B cell (primary cell): Measurements from ENCODE around the gene TMEM151A. TPM values are rescaled to one million over a fixed set of nuclear protein-coding genes. Genes with fewer than 3 reads are reported as not detected.
A peak's percentile ranks its signal among the peaks of the same experiment; 100 is the strongest.

ENCODE experiments used
- ATAC-seq: fragments of 200-7000 bp; cut with Tn5 transposase; one replicate; pipeline ENCODE4 v1.10.0; 2021; ENCODE audit warnings: low read depth, mild to moderate bottlenecking, moderate number of reproducible peaks, moderate library complexity
- CTCF ChIA-PET: fragments of 350-600 bp; sonication (Branson Sonifier 250); formaldehyde crosslinking; loops from one replicate; lab custom pipeline; 2021; ENCODE audit warnings: antibody characterized with exemption, inconsistent platforms; lab: Charles Lee
- POLR2A ChIA-PET: fragments of 350-600 bp; sonication (Branson Sonifier 250); formaldehyde crosslinking; loops from one replicate; lab custom pipeline; 2021; ENCODE audit warnings: antibody characterized with exemption; lab: Charles Lee
- DNase-seq: peaks from one replicate; pipeline ENCODE4 v3.0.0; 2013
- H2AFZ ChIP-seq: 2 replicates; pipeline ENCODE4 v1.6.1; 2012; ENCODE audit warnings: mild to moderate bottlenecking, low read depth, low read length; ENCODE audit not compliant: insufficient read depth, poor library complexity, severe bottlenecking
- H3K27ac ChIP-seq, 2 donors: 1 replicate in 1 of 2; 2 replicates in 1 of 2; pipeline ENCODE4 v1.5.1; 2012 to 2013; ENCODE audit warnings: low read length in 2 of 2, mild to moderate bottlenecking in 2 of 2, moderate library complexity in 1 of 2
- H3K27me3 ChIP-seq, 4 experiments: fragments of 200-600 bp in 1 of 4; sonication (generic) in 1 of 4; replicated peaks in 1 of 4; 1 replicate in 2 of 4; 2 replicates in 2 of 4; pipeline versions ENCODE4 v1.6.1 to v1.7.0; 2013 to 2016; ENCODE audit warnings: low read length in 3 of 4, mild to moderate bottlenecking in 2 of 4, mixed read lengths in 1 of 4, moderate library complexity in 1 of 4; ENCODE audit not compliant: insufficient read depth in 4 of 4, control insufficient read depth in 3 of 4; ENCODE audit errors: control extremely low read depth in 1 of 4
- H3K36me3 ChIP-seq, 2 experiments: replicated peaks in 1 of 2; 1 replicate in 1 of 2; 2 replicates in 1 of 2; pipeline versions ENCODE4 v1.6.1 to v1.7.1; 2013; ENCODE audit warnings: low read length in 1 of 2; ENCODE audit not compliant: insufficient read depth in 2 of 2, control insufficient read depth in 1 of 2; ENCODE audit errors: control extremely low read depth in 1 of 2, extremely low read depth in 1 of 2
- H3K4me1 ChIP-seq, 2 donors: fragments of 200-600 bp in 1 of 2; sonication (generic) in 1 of 2; 1 replicate in 1 of 2; 2 replicates in 1 of 2; pipeline versions ENCODE4 v1.5.1 to v1.6.1; 2013 to 2017; ENCODE audit warnings: low read length in 2 of 2; ENCODE audit not compliant: control insufficient read depth in 2 of 2, insufficient read depth in 2 of 2
- H3K4me2 ChIP-seq: replicated peaks from 2 replicates; pipeline ENCODE3; 2012; ENCODE audit warnings: mild to moderate bottlenecking, low read depth, low read length; ENCODE audit not compliant: poor library complexity, severe bottlenecking
- H3K4me3 ChIP-seq, 5 experiments: fragments of 200-600 bp in 1 of 5; sonication (generic) in 1 of 5; 1 replicate in 3 of 5; 2 replicates in 2 of 5; pipeline versions ENCODE4 v1.5.1 to v1.7.0; 2011 to 2016; ENCODE audit warnings: low read length in 4 of 5, mild to moderate bottlenecking in 4 of 5, low read depth in 2 of 5, control low read depth in 1 of 5, moderate library complexity in 1 of 5; ENCODE audit not compliant: insufficient read depth in 1 of 5; ENCODE audit errors: control extremely low read depth in 1 of 5, extremely low read depth in 1 of 5
- H3K79me2 ChIP-seq: fragments of 200-600 bp; sonication (generic); one replicate; pipeline ENCODE4 v1.6.0; 2016; ENCODE audit warnings: low read length; ENCODE audit not compliant: control insufficient read depth, insufficient read depth
- H3K9ac ChIP-seq: fragments of 200-600 bp; sonication (generic); 2 replicates; pipeline ENCODE4 v1.6.1; 2017; ENCODE audit warnings: mild to moderate bottlenecking, low read length, moderate library complexity
- H3K9me3 ChIP-seq, 3 donors: one replicate each; pipeline versions ENCODE4 v1.6.1 to v1.7.1; 2013; ENCODE audit warnings: low read length in 2 of 3; ENCODE audit not compliant: control insufficient read depth in 2 of 3, insufficient read depth in 1 of 3; ENCODE audit errors: control extremely low read depth in 1 of 3
- H4K20me1 ChIP-seq: 2 replicates; pipeline ENCODE4 v1.6.0; 2012; ENCODE audit warnings: mild to moderate bottlenecking, low read length; ENCODE audit not compliant: insufficient read depth, control insufficient read depth, poor library complexity, severe bottlenecking
- H3K27ac Mint-ChIP-seq: one replicate; pipeline ENCODE4 v1.8.0; 2021; ENCODE audit warnings: mixed read lengths
- H3K27me3 Mint-ChIP-seq: one replicate; pipeline ENCODE4 v1.8.0; 2021; ENCODE audit warnings: mixed read lengths
- H3K4me1 Mint-ChIP-seq: one replicate; pipeline ENCODE4 v1.8.0; 2021; ENCODE audit warnings: mixed read lengths
- H3K4me3 Mint-ChIP-seq: one replicate; pipeline ENCODE4 v1.8.0; 2021; ENCODE audit warnings: mixed read lengths
- H3K9me3 Mint-ChIP-seq: one replicate; pipeline ENCODE4 v1.8.0; 2022; ENCODE audit warnings: mixed read lengths; ENCODE audit not compliant: insufficient read depth
- EZH2 ChIP-seq: IDR thresholded peaks from 2 replicates; pipeline ENCODE4 v1.6.1; 2012; ENCODE audit warnings: borderline replicate concordance, low read depth, mild to moderate bottlenecking, moderate library complexity, low read length; ENCODE audit not compliant: insufficient read depth, poor library complexity, severe bottlenecking
- WGBS: methylation state at CpG from one replicate; pipeline ENCODE4 v1.1.5; 2013; ENCODE audit warnings: missing lambda C conversion rate; ENCODE audit not compliant: insufficient coverage; 5-methylcytosine and 5-hydroxymethylcytosine counted together
- intact Hi-C: fragments of 100-400 bp; cut with micrococcal nuclease; formaldehyde crosslinking; loops from one replicate; pipeline ENCODE4 v1.10.0; 2022
- polyA plus RNA-seq: library from polyadenylated mRNA; depleted of rRNA; stranded (reverse); fragments of >200 nt; gene quantifications from 2 replicates; pipeline ENCODE4 v1.2.3, GENCODE V29; 2012
- total RNA-seq, 2 donors: library from RNA; stranded (reverse); fragments of 120-200 nt in 1 of 2; gene quantifications; 1 replicate in 1 of 2; 2 replicates in 1 of 2; pipeline versions ENCODE4 v1.2.3 to v1.2.4, GENCODE V29; 2013 to 2022
- TF ChIP-seq, protein P1 (sequence below): fragments of 200-600 bp; IDR thresholded peaks from one replicate; pipeline ENCODE4 v1.8.0; 2022; ENCODE audit warnings: antibody characterized with exemption, mild to moderate bottlenecking

The TMEM151A gene
- total and polyA plus RNA-seq, 2 donors (not counting 1 experiment from before 2014, with no cell fraction given): 0.17 to 1.1 TPM

DNA sequence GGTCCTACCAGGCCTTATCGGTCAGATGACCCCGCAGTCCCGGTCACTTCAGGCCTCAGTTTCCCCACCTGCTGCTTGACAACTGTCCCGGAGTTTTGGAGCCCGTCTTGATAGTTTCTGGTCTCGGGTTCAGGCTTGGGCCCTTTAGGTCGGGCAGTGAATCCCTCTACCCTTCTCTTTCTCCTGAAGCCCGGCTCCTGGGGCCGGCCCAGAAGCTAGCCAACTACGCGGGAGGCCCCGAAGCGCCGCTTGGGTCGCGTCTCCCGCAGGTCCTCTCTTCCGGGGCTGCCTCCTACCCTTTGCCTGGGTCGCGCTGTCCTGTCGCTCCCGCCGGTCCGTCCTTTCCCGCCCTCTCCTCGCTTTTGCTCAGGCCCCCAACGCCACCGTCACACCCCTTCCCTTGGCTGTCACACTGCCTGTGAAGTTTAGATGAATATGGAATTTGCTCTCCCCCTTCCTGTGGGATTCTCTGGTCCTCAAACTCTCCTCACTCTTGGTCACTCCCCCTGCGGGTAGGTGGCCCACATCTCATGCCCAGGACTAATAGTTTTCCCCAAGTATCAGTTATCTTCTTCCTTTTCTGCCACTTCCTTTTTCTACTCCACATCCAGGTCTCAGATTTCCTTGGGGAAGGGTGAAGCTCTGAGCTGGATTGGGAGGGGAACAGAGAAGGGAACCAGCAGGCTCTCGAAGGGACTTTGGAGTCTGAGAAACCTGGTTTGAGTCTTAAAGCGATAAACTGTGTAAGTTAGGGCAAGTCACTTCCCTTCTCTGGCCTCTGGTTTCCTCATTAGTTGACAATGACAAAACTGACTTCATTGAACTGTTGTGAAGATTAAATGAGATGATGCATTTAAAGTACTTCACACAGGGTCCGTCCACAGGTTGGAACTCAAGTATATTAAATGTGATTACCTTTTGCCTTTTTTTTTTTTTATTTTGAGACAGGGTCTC lies 22.5 kb upstream of the TMEM151A start:
- DNase-seq (peak; percentile 55), ATAC-seq (no peak)
- peak overlapping the region; percentile 99 for H3K4me2 ChIP-seq
- H3K27me3 ChIP-seq: no peaks in the 10 kb centered on the region
- no peak for TF ChIP-seq EZH2
- TF ChIP-seq, protein P1, sequence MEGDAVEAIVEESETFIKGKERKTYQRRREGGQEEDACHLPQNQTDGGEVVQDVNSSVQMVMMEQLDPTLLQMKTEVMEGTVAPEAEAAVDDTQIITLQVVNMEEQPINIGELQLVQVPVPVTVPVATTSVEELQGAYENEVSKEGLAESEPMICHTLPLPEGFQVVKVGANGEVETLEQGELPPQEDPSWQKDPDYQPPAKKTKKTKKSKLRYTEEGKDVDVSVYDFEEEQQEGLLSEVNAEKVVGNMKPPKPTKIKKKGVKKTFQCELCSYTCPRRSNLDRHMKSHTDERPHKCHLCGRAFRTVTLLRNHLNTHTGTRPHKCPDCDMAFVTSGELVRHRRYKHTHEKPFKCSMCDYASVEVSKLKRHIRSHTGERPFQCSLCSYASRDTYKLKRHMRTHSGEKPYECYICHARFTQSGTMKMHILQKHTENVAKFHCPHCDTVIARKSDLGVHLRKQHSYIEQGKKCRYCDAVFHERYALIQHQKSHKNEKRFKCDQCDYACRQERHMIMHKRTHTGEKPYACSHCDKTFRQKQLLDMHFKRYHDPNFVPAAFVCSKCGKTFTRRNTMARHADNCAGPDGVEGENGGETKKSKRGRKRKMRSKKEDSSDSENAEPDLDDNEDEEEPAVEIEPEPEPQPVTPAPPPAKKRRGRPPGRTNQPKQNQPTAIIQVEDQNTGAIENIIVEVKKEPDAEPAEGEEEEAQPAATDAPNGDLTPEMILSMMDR: peak; percentile 22
- H3K4me1 ChIP-seq: peaks cover 14 to 27% of the 10 kb centered on the region in 2 donors
- peak overlapping the region; percentile 95 for H3K4me3 Mint-ChIP-seq
- H3K79me2 ChIP-seq: peaks cover 41% of the 10 kb centered on the region
- peak overlapping the region; percentile 81 to 100 (median 98) for H3K4me3 ChIP-seq
- H3K9me3 Mint-ChIP-seq: no peaks in the 10 kb centered on the region
- H3K9ac ChIP-seq: peak overlapping the region; percentile 94
- H3K27me3 Mint-ChIP-seq: no peaks in the 10 kb centered on the region
- H3K27ac ChIP-seq: peak overlapping the region; percentile 81 to 97
- under 1% methylated on average over 19 of the region's 32 CpGs for WGBS
- ChIA-PET POLR2A (interaction anchor here (0.6 to 1.7 kb wide), 5 partner anchors 8 to 381 kb away, joined by 4 to 6 read pairs (median 5); no protein-coding TSS in a partner anchor), CTCF (interaction anchor here (0.7 to 4.7 kb wide), 3 partner anchors 12 to 42 kb away, joined by 3 to 33 read pairs (median 7); no protein-coding TSS in a partner anchor)
- H3K27ac Mint-ChIP-seq: peak overlapping the region; percentile 96
- H2AFZ ChIP-seq: peak overlapping the region; percentile 79
- peaks cover 29% of the 10 kb centered on the region for H3K4me1 Mint-ChIP-seq
- peaks cover 0 to 47% of the 10 kb centered on the region in 2 experiments for H3K36me3 ChIP-seq
- H4K20me1 ChIP-seq: peaks cover 46% of the 10 kb centered on the region
- intact Hi-C loops: loop anchor here (1.0 to 5.0 kb wide), 7 partner anchors 13 to 557 kb away; partner anchors contain the start of genes BRMS1, CFL1, KAT5 and SF3B2
- H3K9me3 ChIP-seq: no peaks in the 10 kb centered on the region
